GM18499 (cell line): ENCODE measurements around the gene UBE2L5.

Experiments used
- ATAC-seq: cut with Tn5 transposase; IDR thresholded peaks from one replicate; pipeline ENCODE4 v1.9.1; 2021; ENCODE audit warnings: moderate number of reproducible peaks; ENCODE audit not compliant: insufficient read depth, unreplicated experiment

Gene UBE2L5

GRCh38 chr13:30422054-30422839 lies at the start of gene UBE2L5:
UBE2L5 (plus strand) TSS chr13:30422493; CDS start chr13:30427991, 5,498 bp downstream.
- no peak for ATAC-seq

DNA sequence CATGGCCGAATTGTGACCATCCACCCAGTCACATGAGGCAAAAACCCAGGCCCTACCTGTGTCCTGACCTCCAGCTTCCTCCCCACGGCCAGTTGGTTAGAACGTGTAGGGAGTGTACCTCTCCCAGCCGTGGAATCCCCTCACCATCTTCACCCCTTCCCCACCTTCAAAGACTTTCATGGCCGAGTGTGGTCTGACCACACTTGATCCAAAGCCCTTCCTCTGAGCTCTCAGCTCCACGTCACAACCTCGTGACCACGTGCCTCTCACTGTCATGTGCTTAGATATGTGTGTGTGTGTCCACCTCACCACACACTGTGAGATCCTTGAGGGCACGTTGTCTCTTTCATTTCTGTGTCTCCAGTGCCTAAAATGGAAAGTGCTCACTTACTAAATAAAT lies 48.6 kb upstream of the UBE2L5 start:
- ATAC-seq = no peak

DNA sequence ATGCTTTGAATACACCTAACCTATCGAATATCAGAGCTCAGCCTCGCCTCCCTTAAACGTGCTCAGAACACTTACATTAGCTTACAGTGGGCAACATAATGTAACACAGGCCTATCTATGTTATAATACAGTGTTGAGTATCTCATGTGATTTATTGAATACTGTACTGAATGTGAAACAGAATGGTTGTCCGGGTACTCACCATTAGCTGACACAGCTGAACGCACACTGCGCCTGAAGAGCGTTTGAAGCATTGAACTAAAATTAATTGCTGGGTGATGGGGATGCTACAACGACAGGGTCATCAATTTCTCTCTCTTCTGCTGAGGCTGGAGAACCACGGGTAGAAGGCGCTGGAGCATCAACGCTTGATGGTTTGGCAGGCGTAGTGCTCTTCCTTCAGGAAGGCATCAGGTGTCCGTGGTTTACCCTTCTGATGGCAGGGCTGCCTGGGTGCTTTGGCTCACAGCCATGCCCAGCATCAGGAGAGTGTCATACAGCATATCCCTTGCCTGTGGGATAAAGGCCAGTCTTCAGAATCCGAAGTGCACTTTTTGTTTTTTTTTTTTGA lies 46.9 kb upstream of the UBE2L5 start:
- no peak for ATAC-seq

- ATAC-seq = peak; percentile 36
Measured at GRCh38 chr13:30376426-30377311, 45.6 kb upstream of the UBE2L5 start.

DNA sequence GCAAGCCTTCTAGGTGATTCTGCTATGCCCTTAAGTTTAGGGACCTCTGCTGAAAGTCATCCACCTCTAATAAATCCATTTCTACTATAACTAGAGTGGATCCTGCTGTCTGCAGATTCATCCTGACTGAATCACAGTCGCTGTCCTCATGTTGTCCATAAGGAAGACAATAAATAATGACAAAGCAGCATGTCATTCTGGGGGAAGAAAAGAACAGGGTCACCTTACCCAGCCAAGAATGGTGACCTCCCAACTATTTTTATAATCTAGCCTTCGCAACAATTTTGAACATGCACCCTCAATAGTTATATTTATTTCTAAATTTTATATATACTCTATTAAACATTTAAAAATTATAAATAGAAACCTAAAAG lies 45.0 kb upstream of the UBE2L5 start:
- ATAC-seq = no peak

- ATAC-seq = no peak
Measured at GRCh38 chr13:30378191-30378590, 44.1 kb upstream of the UBE2L5 start.

DNA sequence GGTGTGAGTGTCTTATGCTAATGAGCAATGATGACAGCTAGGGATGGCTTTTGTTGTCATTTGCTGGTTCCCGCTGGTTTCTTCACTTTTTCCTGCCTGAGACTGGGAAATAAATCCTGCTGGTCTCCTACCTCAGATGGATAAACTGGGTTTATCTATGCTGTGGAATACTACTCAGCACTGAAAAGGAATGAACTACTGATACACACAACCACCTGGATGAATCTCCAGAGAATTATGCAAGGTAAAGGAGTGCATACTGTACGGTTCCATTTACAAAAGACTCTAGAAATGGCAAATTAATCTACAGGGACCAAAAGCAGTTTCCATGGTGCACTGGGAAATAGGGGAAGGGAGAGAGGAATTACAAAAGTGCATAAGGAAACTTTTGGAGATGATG lies 41.2 kb upstream of the UBE2L5 start:
- no peak for ATAC-seq

DNA sequence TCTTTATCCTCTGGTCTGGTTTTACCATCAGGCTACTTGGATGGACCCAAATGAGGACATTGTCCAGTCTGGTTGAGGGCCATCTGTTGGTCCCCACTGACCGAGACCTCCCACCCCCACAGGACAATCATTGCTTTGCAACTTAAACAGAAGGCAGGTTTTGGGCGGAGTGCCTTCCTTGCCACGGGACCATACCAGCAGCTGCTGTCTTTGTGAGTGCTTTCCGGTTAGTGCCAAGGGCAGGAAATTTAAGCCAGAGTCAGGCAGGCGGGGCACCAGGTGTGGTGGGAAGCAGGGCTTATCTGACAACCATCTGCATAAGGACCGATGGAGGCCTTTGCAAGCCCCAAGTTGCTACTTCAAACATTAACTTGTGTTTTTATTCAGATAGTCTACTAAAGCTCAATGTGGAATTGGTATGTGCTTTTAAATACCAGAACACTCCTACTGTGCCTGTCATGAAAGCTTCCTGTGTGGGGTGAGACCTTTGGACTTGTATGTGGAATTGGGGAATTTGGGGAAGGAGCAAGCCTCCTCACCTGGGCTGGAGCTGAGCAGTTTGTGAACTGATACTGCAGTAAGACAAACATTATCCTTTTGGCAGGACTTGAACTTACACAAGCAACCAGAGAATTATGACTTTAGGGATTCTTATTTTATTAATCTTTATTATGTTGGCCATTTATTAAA lies 39.3 kb upstream of the UBE2L5 start:
- no peak for ATAC-seq

GRCh38 chr13:30388406-30389283 lies 33.6 kb upstream of the UBE2L5 start:
- ATAC-seq = no peak

- ATAC-seq = no peak
Measured at GRCh38 chr13:30391956-30392680, 30.2 kb upstream of the UBE2L5 start.

DNA sequence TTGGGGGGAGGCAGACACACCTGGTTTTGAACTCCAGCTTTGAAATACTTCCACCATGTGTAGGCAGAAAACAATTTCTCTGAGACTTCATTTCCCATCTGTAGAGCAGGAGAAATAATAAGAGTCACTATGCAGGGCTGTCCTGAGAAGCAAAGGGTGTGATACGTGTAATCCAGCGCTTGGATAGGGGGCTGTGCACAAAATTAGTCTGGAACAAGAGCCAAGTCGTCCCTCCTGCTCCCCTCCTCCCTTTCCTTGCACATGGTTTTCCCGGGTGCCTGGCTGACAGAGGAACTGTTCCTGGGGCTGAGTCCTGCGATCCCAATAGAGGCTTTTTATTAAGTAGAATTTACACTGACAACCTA lies 29.6 kb upstream of the UBE2L5 start:
- ATAC-seq = no peak

DNA sequence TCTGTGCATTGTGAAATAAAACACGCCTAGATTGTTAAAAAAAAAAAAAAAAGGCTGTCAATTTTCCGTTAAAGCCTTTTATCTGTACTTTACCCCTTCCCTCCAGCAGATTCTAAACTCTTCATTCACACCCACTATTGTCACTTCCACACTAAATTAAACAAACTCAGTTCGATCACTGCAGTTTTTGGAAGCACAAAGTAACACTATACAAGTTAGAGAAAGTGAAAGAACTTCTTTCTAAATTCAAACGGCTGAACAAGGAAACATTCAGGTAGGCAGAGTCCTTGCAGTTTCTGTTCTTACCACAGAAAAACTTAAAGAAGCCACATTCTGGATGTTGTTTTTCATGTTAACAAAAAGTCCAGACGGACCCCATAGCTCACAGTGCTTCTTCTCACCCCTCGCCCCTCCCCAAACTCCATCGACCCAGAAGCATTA lies 27.5 kb upstream of the UBE2L5 start:
- peak; percentile 39 for ATAC-seq

DNA sequence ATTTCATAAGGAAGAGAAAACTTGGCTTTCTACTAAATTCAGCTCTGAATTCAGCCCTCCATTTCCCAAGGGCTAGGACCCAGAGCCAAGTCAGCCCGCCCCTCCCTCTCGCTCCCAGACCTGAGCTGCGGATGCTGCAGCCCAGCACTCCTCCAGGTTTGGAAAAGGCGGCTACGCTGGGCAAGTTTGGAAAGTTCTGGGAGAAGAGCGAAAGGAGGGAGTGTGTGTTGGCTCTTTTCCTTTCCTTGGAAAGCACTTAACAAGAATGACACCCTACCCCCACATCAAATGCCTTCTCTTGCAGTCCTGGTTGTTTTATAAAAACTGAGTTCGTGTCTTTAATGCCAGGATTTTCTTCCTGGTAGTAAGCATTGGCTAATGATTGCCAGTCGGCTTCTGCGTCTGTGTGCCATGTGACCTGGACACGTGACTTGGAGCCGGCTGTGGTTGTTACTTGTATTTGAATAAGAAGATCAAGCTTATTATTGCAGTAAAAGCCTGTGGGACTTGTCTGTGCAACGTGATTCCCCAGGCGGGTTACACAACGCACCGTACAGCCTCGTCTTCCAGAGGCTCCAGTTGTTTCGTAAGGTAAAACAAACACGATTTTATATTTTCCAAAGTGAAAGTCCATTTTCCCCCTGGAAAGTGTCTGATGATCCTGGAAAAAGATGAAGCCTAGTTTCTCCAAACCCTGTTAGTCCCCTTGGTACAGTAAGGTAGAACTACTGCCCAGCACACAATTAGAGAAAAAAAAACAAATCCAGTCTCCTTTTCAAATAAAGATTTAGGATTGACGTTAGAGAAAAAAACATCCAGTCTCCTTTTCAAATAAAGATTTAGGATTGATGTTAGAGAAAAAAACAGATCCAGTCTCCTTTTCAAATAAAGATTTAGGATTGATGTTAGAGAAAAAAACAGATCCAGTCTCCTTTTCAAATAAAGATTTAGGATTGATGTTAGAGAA lies 26.8 kb upstream of the UBE2L5 start:
- ATAC-seq = no peak

DNA sequence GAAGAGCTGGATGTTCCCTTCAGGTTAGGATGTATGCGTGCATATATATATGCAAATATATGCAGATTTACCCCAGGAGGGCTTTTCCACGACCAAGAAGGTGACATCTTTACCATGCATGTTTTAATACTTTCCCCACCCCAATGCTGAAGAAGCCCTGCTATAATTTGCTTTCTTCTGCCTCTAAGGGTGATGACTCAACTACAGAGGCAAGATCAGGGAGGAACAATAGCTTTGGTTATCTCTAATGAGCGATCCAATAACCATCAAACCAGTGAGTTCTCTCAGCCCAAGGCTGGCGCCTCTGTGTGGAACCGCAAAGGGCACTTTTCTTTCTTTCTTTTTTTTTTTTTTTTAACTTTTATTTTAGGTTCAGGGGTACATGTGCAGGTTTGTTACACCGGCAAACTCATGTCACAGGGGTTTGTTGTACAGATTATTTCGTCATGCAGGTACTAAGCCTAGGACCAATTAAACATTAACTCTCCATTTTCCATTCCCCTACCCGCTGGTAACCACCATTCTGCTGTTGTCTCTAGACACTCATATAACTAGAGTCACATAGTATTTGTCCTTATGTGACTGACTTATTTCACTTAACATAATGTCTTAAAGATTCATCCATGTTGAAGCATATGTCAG lies 25.7 kb upstream of the UBE2L5 start:
- no peak for ATAC-seq

DNA sequence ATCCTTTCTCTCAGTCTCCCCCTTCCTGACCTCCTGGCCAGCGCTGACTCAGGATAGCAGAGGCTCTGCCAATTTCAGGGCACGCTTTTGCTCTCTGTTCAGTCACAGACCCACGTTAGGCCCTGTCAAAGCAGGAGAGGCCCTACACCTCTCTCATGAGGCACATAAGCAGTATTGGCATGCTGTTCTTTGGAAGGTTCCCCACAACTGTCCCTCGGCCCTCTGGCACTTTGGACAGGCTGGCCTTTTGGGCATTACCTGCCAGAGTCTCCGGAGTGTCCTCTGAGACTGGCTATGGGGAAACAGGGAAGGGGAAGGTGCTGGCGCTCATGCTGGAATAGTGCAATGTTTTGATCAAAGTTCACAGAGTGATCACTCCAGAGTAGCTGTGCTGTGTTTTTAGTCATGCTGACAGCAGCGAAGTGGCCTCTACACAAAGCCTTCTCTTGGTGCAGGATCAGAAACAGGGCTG lies 23.7 kb upstream of the UBE2L5 start:
- no peak for ATAC-seq

DNA sequence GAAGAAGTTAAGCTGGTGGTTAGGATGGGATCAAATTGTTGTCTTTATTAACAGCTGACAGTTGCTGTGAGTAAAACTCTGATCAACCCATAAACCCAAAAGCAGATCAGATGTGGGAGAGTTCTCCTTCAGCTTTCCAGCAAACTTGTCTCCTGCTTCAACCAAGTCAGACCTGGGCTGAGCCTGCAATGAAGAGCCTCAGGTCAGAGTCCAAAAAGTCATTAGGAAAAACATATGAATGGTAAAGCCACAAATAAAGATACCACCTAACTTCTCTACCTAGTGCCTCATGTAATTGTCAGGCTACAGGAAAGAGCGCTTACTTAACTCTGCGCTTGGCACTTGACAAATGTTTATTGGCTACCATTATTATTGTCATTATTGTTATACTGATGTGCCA lies 21.9 kb upstream of the UBE2L5 start:
- no peak for ATAC-seq

GRCh38 chr13:30401347-30401746 lies 20.9 kb upstream of the UBE2L5 start:
- ATAC-seq = no peak
